ENCODE results near the gene EEFSEC.
"Not testable (repeated sequence)": the region's sequence is repeated elsewhere in the genome, so short reads cannot be mapped to it uniquely, and the experiment has no call there.

EEFSEC gene

DNA sequence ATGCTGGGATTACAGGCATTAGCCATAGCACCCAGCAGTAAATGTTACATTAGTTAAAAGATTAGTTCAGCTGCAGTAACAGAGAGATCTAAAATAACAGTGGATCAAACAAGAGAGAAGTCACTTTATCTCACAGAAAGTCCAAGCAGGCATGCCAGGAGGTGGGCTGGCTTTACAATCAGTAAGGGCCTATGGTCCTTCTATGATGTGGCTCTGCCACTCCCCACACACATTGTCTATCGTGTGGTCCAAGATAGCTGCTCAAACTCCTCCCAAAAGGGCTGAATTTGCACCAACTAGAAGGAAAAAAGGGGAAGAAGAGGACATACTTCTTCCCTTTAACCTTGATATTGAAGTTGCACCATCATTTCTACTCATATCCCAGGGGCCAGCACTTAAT lies 25.0 kb upstream of the EEFSEC start:
- H3K27me3 ChIP-seq (ENCODE audit: low read depth, low read length) = no peaks in the 10 kb centered on the region
- no peaks in the 10 kb centered on the region for H3K9me3 ChIP-seq (ENCODE audit: control insufficient read depth in 1 of 2, low read length in 2 of 2)
- H3K36me3 ChIP-seq (ENCODE audit: control insufficient read depth in 1 of 2, insufficient read depth in 2 of 2, low read length in 2 of 2) = no peaks in the 10 kb centered on the region
- H3K27ac ChIP-seq (ENCODE audit: low read length) = no peak overlapping the region
- peaks cover 0 to 3% of the 10 kb centered on the region in 2 donors for H3K4me1 ChIP-seq (ENCODE audit: control insufficient read depth in 1 of 2, insufficient read depth in 2 of 2, low read length in 2 of 2)
- H3K4me3 ChIP-seq (ENCODE audit: low read depth in 1 of 2, low read length in 2 of 2) = no peak overlapping the region

DNA sequence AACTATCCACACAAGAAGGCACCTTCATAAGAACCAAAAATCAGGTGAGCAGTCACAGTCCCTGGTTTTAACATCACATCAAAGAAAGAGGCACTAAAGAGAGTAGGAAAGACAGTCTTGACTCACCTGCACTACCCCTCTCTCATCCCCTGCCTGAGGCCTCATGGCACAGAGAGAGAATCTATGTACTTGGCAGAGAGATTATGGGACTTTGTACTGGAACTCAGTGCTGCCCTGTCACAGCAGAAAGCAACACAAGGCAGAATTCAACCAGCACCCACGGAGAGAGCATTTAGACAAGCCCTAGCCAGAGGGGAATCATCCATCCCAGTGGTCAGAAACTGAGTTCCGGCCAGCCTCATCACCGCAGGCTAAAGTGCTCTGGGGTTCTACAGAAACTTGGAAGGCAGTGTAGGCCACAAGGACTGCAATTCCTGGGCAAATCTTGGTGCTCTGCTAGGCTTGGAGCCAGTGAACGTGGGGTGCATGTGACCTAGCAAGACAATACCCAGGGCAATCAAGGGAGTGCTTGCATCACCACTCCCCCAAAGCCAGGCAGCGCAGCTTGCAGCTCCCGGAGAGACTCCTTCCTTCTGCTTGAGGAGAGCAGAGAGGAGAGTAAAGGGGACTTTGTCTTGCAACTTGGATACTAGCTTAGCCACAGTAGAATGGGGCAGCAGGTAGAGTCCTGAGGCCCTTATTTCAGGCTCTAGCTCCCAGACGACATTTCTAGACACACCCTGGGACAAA lies 21.2 kb upstream of the EEFSEC start:
- Histone ChIP-seq H3K4me3 (ENCODE audit: low read depth in 1 of 2, low read length in 2 of 2) (no peak overlapping the region), H3K27ac (ENCODE audit: low read length) (no peak overlapping the region), H3K27me3 (ENCODE audit: low read depth, low read length) (no peaks in the 10 kb centered on the region), H3K4me1 (ENCODE audit: control insufficient read depth in 1 of 2, insufficient read depth in 2 of 2, low read length in 2 of 2) (no peaks in the 10 kb centered on the region), H3K9me3 (ENCODE audit: control insufficient read depth in 1 of 2, low read length in 2 of 2) (no peaks in the 10 kb centered on the region), H3K36me3 (ENCODE audit: control insufficient read depth in 1 of 2, insufficient read depth in 2 of 2, low read length in 2 of 2) (no peaks in the 10 kb centered on the region)

DNA sequence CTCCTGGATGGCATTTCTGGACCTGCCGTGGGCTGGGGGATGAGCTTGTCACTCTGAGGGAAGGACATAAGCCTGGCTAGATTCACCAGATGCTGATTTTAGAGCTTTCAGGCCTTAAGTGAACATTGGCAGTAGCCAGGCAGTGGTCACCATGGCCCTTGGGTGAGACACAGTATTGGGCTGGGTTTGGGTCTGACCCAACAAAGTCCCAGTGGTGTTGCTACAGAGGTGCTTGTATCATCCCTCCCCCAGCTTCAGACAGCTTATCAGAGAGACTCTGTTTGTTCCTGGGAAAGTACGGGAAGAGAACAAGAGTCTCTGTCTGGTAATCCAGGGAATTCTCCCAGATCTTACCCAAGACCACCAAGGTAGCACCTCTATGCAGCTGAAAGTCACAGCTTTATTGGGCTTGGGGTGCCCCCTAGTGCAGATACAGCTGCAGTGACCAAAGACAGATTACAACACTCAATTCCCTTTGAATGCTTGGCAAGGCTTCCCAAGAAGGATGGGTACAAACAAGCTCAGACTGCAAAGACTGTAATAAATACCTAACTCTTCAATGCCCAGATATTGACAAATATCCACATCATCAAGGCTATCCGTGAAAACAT lies 19.9 kb upstream of the EEFSEC start:
- no peaks in the 10 kb centered on the region for H3K27me3 ChIP-seq (ENCODE audit: low read depth, low read length)
- no peak overlapping the region for H3K4me3 ChIP-seq (ENCODE audit: low read depth in 1 of 2, low read length in 2 of 2)
- no peak overlapping the region for H3K27ac ChIP-seq (ENCODE audit: low read length)
- no peaks in the 10 kb centered on the region for H3K36me3 ChIP-seq (ENCODE audit: control insufficient read depth in 1 of 2, insufficient read depth in 2 of 2, low read length in 2 of 2)
- no peaks in the 10 kb centered on the region for H3K9me3 ChIP-seq (ENCODE audit: control insufficient read depth in 1 of 2, low read length in 2 of 2)
- H3K4me1 ChIP-seq (ENCODE audit: control insufficient read depth in 1 of 2, insufficient read depth in 2 of 2, low read length in 2 of 2) = no peaks in the 10 kb centered on the region

DNA sequence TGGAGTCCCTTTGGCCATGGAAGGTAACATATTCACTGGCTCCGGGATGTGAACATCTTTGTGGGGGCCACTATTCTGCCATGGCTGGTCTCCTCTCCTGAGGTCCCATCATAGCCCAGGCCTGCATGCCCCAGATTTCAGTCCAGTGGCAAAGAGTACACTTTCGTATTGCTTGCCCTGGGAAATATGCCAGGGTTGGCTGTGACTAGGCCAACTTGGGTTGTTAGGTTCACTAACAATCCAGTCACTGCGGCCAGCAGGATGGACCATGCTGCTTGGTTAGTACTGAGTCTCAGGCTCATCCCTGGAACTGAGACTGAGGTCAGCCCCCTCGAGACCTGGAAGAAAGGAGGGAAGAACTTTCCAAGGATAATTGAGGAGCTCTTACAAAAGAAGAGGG lies 9.8 kb upstream of the EEFSEC start:
- H3K4me3 ChIP-seq (ENCODE audit: low read depth in 1 of 2, low read length in 2 of 2) = no peak overlapping the region
- no peaks in the 10 kb centered on the region for H3K27me3 ChIP-seq (ENCODE audit: low read depth, low read length)
- H3K27ac ChIP-seq (ENCODE audit: low read length) = no peak overlapping the region
- no peaks in the 10 kb centered on the region for H3K36me3 ChIP-seq (ENCODE audit: control insufficient read depth in 1 of 2, insufficient read depth in 2 of 2, low read length in 2 of 2)
- no peaks in the 10 kb centered on the region for H3K9me3 ChIP-seq (ENCODE audit: control insufficient read depth in 1 of 2, low read length in 2 of 2)
- no peaks in the 10 kb centered on the region for H3K4me1 ChIP-seq (ENCODE audit: control insufficient read depth in 1 of 2, insufficient read depth in 2 of 2, low read length in 2 of 2)

DNA sequence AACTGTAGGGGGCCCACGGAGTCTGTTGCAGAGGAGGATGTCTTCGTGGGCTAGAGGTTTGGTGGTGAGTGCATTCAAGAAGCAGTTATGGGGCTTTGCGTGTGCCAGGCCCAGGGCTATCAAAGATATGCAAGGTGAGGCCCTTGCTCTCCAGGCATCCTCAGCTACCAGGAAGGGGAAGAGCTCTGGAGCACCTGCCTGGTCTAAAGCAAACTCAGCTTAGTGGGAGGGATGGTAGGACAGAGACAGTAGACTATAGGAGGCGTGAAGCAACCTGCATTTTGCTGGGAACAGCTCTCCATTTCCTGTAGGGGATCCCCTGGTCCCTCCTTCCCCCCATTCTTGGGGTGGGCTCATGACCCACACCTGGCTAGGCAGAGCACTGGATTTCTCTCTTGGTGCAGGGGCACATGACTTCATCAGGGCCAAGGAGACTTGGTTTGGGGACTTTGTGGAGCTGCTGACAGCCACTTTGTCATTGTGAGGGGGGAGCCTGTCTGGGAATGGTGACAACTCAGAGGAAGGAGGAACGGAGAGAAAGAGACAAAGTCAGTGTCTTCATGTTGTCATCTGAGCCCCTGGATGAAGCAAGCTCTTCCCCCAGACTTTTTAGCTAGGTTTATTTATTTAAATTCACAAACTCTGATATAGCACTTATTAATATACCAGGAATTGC lies 8.6 kb upstream of the EEFSEC start:
- Histone ChIP-seq H3K27me3 (ENCODE audit: low read depth, low read length) (no peaks in the 10 kb centered on the region), H3K27ac (ENCODE audit: low read length) (no peak overlapping the region), H3K9me3 (ENCODE audit: control insufficient read depth in 1 of 2, low read length in 2 of 2) (no peaks in the 10 kb centered on the region), H3K4me1 (ENCODE audit: control insufficient read depth in 1 of 2, insufficient read depth in 2 of 2, low read length in 2 of 2) (no peaks in the 10 kb centered on the region), H3K36me3 (ENCODE audit: control insufficient read depth in 1 of 2, insufficient read depth in 2 of 2, low read length in 2 of 2) (no peaks in the 10 kb centered on the region), H3K4me3 (ENCODE audit: low read depth in 1 of 2, low read length in 2 of 2) (no peak overlapping the region)

DNA sequence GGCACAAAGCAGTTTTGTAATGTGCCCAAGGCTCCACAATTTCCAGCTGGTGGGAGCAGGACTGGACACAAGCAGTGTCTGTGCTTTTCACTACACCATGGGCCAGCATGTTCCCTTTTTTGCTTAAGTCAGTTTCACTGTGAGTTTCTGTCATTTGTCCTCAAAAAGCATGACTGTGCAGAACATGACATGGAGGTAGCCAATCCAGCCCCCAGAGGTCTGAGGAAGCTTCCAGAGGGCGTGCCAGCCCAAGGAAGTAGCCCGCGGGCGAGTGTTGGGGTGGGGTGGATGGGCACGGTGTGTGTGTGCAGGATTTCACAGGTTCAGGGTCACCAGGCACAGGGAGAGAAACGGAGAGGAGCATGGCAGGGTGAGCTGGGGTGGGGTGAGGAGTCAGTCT lies 8.0 kb upstream of the EEFSEC start:
- no peaks in the 10 kb centered on the region for H3K27me3 ChIP-seq (ENCODE audit: low read depth, low read length)
- no peak overlapping the region for H3K27ac ChIP-seq (ENCODE audit: low read length)
- H3K36me3 ChIP-seq (ENCODE audit: control insufficient read depth in 1 of 2, insufficient read depth in 2 of 2, low read length in 2 of 2) = no peaks in the 10 kb centered on the region
- H3K4me1 ChIP-seq (ENCODE audit: control insufficient read depth in 1 of 2, insufficient read depth in 2 of 2, low read length in 2 of 2) = no peaks in the 10 kb centered on the region
- no peak overlapping the region for H3K4me3 ChIP-seq (ENCODE audit: low read depth in 1 of 2, low read length in 2 of 2)
- no peaks in the 10 kb centered on the region for H3K9me3 ChIP-seq (ENCODE audit: control insufficient read depth in 1 of 2, low read length in 2 of 2)

DNA sequence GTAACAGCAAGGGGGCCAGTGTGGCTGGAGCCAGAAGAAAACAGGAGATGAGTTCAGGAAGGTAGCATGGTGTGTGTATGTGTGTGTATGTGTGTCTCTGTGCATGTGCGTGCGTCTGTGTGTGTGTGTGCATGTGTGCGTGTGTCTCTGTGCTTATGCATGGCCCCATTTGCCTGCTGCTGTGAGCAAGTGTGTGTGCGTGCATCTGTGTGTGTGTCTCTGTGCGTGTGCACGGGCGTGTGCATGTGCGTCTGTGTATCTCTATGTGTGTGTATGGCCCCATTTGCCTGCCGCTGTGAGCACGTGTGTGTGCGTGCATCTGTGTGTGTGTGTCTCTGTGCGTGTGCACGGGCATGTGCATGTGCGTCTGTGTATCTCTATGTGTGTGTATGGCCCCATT lies 7.1 kb upstream of the EEFSEC start:
- Histone ChIP-seq H3K4me3 (ENCODE audit: low read depth in 1 of 2, low read length in 2 of 2) (no peak overlapping the region), H3K4me1 (ENCODE audit: control insufficient read depth in 1 of 2, insufficient read depth in 2 of 2, low read length in 2 of 2) (no peaks in the 10 kb centered on the region), H3K36me3 (ENCODE audit: control insufficient read depth in 1 of 2, insufficient read depth in 2 of 2, low read length in 2 of 2) (no peaks in the 10 kb centered on the region), H3K27ac (ENCODE audit: low read length) (no peak overlapping the region), H3K9me3 (ENCODE audit: control insufficient read depth in 1 of 2, low read length in 2 of 2) (no peaks in the 10 kb centered on the region), H3K27me3 (ENCODE audit: low read depth, low read length) (no peaks in the 10 kb centered on the region)

DNA sequence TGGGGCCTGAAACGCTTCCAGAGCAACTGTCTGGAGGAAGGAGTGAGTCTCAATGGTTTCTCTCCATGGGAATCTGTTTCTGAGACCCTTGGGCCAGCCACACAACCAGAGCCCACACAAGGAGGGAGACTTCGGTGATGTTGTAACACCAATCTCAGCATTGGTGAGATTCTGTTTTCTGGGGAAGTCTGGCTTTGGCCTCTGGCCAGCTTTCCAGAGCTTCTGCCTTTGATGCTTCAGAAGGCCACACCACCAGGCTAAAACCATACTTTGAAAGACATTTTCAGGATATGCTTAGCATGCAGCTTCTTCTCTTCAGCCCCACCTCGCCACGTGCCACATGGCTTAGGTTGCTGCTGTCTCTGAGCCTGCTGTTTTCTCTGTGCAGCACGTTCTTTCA lies 3.6 kb upstream of the EEFSEC start:
- Histone ChIP-seq H3K4me1 (ENCODE audit: control insufficient read depth in 1 of 2, insufficient read depth in 2 of 2, low read length in 2 of 2) (peaks cover 0 to 7% of the 10 kb centered on the region in 2 donors), H3K27ac (ENCODE audit: low read length) (no peak overlapping the region)

DNA sequence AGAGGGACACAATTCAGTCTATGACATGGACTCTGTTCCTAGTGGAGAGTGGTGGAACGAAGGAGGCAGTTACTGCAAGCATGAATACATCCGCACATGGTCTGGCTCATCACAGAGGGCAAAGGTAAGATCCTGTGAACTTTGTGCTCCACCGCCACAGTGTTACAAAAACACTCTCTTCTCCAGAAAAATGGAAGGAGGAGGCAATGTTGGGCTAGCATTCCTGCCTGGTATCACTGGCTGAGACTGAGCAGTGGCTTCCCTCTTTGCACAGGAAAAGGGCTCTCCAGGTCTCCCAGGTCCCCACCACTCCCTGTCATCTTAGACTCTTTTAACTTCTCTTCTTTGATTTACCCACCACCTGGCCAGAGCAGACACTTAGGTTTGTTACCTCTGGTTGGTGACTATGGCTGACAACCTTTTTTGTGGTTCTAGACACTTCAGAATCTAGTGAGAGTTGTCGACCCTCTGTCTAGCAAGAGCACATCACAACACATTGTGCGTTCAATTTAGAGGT lies 1.5 kb upstream of the EEFSEC start:
- no peak overlapping the region for H3K4me3 ChIP-seq (ENCODE audit: low read depth in 1 of 2, low read length in 2 of 2)
- H3K4me1 ChIP-seq (ENCODE audit: control insufficient read depth in 1 of 2, insufficient read depth in 2 of 2, low read length in 2 of 2) = peaks cover 0 to 7% of the 10 kb centered on the region in 2 donors
- H3K27ac ChIP-seq (ENCODE audit: low read length) = no peak overlapping the region
- no peaks in the 10 kb centered on the region for H3K27me3 ChIP-seq (ENCODE audit: low read depth, low read length)
- H3K9me3 ChIP-seq (ENCODE audit: control insufficient read depth in 1 of 2, low read length in 2 of 2) = no peaks in the 10 kb centered on the region
- peaks cover 0 to 4% of the 10 kb centered on the region in 2 donors for H3K36me3 ChIP-seq (ENCODE audit: control insufficient read depth in 1 of 2, insufficient read depth in 2 of 2, low read length in 2 of 2)

More for the DNA sequence above, 3.6 kb upstream of the EEFSEC start:
- no peaks in the 10 kb centered on the region for H3K36me3 ChIP-seq (ENCODE audit: control insufficient read depth in 1 of 2, insufficient read depth in 2 of 2, low read length in 2 of 2)
- no peaks in the 10 kb centered on the region for H3K27me3 ChIP-seq (ENCODE audit: low read depth, low read length)
- no peak overlapping the region for H3K4me3 ChIP-seq (ENCODE audit: low read depth in 1 of 2, low read length in 2 of 2)
- no peaks in the 10 kb centered on the region for H3K9me3 ChIP-seq (ENCODE audit: control insufficient read depth in 1 of 2, low read length in 2 of 2)

DNA sequence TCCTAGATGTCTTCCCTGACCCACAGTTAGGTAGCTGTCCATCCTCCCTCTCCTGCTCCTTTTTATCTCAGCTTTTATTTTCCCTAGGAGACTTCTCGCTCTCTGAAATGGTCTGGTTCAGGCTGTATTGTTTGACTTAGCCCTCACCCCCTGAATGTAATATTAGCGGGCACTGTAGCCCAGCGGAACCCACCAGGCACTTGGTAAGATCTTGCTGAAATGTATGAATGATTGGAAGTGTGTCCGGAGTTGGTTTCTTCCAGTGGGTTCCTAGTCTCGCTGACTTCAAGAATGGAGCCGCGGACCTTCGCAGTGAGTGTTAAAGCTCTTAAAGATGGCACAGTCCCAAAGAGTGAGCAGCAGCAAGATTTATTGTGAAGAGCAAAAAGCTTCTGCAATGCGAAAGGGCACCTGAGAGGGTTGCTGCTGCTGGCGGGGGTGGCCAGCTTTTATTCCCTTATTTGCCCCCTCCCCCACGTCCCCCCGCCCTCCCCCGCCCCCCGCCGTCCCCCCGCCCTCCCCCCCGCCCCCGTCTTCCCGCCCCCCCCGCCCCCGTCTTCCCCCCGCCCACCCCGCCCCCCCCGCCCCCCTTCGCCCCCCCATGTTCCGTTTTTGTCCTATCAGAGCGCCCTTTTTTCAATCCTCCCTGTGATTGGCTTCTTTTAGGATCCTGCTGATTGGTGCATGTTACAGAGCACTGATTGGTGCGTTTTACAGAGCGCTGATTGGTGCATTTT lies 694 bp upstream of the EEFSEC start:
- H3K27me3 ChIP-seq (ENCODE audit: low read depth, low read length) = no peaks in the 10 kb centered on the region
- no peak overlapping the region for H3K27ac ChIP-seq (ENCODE audit: low read length)
- H3K9me3 ChIP-seq (ENCODE audit: control insufficient read depth in 1 of 2, low read length in 2 of 2) = no peaks in the 10 kb centered on the region
- peaks cover 0 to 10% of the 10 kb centered on the region in 2 donors for H3K36me3 ChIP-seq (ENCODE audit: control insufficient read depth in 1 of 2, insufficient read depth in 2 of 2, low read length in 2 of 2)
- H3K4me1 ChIP-seq (ENCODE audit: control insufficient read depth in 1 of 2, insufficient read depth in 2 of 2, low read length in 2 of 2) = peaks cover 0 to 7% of the 10 kb centered on the region in 2 donors
- peak overlapping the region; percentile 62 to 83 for H3K4me3 ChIP-seq (ENCODE audit: low read depth in 1 of 2, low read length in 2 of 2)

DNA sequence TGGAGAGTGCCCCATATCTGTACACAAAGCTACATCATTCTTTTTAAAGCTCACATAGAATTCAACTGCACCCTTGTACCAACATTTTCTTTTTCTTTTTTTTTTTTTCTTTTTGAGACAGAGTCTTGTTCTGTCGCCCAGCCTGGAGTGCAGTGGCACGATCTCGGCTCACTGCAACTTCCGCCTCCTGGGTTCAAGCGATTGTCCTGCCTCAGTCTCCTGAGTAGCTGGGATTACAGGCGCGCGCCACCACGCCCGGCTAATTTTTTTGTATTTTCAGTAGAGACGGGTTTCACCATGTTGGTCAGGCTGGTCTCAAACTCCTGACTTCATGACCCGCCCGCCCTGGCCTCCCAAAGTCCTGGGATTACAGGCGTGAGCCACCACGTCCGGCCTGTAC lies 1.1 kb downstream of the EEFSEC start:
- H3K9me3 ChIP-seq (ENCODE audit: control insufficient read depth in 1 of 2, low read length in 2 of 2); H3K4me1 ChIP-seq (ENCODE audit: control insufficient read depth in 1 of 2, insufficient read depth in 2 of 2, low read length in 2 of 2); H3K27me3 ChIP-seq (ENCODE audit: low read depth, low read length): not testable (repeated sequence)
- Histone ChIP-seq H3K27ac (ENCODE audit: low read length) (peak overlapping the region; percentile 41), H3K4me3 (ENCODE audit: low read depth in 1 of 2, low read length in 2 of 2) (peak overlapping the region; percentile 63 to 83), H3K36me3 (ENCODE audit: control insufficient read depth in 1 of 2, insufficient read depth in 2 of 2, low read length in 2 of 2) (peaks cover 6 to 13% of the 10 kb centered on the region in 2 donors)
